Neural progenitor cell (in vitro differentiated cells): ENCODE results near the gene COX5A.

ENCODE experiments used
- EZH2phosphoT487 ChIP-seq: fragments of 200-600 bp; sonication (generic); IDR thresholded peaks from 2 replicates; pipeline ENCODE4 v1.6.1; 2017; ENCODE audit warnings: antibody characterized with exemption
- TF ChIP-seq, protein P1 (sequence below): fragments of 200-600 bp; sonication (generic); IDR thresholded peaks from 2 replicates; pipeline ENCODE4 v1.5.1; 2017; ENCODE audit warnings: antibody characterized with exemption, mild to moderate bottlenecking

DNA sequence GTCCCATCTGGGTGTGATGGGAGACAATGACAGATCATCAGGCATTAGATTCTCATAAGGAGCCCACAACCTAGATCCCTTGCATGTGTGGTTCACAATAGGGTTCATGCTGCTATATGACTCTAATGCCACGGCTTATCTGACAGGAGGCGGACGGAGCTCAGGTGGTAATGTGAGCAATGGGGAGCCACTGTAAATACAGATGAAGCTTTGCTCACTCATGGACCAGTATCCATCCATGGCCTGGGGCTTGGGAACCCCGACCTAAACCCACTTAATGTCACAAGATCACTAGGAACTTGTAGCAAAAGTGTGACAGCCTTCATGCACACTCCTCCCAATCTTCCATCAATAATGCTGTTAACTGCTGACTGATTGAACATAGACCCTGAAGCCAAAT lies 29.2 kb downstream of the COX5A start:
- TF ChIP-seq, protein P1, sequence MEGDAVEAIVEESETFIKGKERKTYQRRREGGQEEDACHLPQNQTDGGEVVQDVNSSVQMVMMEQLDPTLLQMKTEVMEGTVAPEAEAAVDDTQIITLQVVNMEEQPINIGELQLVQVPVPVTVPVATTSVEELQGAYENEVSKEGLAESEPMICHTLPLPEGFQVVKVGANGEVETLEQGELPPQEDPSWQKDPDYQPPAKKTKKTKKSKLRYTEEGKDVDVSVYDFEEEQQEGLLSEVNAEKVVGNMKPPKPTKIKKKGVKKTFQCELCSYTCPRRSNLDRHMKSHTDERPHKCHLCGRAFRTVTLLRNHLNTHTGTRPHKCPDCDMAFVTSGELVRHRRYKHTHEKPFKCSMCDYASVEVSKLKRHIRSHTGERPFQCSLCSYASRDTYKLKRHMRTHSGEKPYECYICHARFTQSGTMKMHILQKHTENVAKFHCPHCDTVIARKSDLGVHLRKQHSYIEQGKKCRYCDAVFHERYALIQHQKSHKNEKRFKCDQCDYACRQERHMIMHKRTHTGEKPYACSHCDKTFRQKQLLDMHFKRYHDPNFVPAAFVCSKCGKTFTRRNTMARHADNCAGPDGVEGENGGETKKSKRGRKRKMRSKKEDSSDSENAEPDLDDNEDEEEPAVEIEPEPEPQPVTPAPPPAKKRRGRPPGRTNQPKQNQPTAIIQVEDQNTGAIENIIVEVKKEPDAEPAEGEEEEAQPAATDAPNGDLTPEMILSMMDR: no peak
- no peak for TF ChIP-seq EZH2phosphoT487
